ENCODE results near the gene COL4A2. TPM values are rescaled to one million over a fixed set of nuclear protein-coding genes. Genes with fewer than 3 reads are reported as not detected.

The COL4A2 gene
- total and polyA plus RNA-seq, 2 donors (not counting 1 experiment from before 2014, with no cell fraction given) = 0.17 TPM; not detected in 1

GRCh38 chr13:110435331-110435730 lies 128.2 kb downstream of the COL4A2 start:
- Histone ChIP-seq H3K27ac (ENCODE audit: low read length in 2 of 2) (no peak overlapping the region), H3K27me3 (replicated peaks in 1 of 4; ENCODE audit: control extremely low read depth in 1 of 4, control insufficient read depth in 3 of 4, insufficient read depth in 4 of 4, low read length in 3 of 4) (peaks cover 0 to 10% (median 0%) of the 10 kb centered on the region in 4 experiments), H2AFZ (ENCODE audit: insufficient read depth, low read depth, low read length, poor library complexity, severe bottlenecking) (no peak overlapping the region), H3K4me2 (replicated peaks; ENCODE audit: low read depth, low read length, poor library complexity, severe bottlenecking) (no peak overlapping the region), H3K9me3 (ENCODE audit: control extremely low read depth in 1 of 3, control insufficient read depth in 2 of 3, insufficient read depth in 1 of 3, low read length in 2 of 3) (no peaks in the 10 kb centered on the region), H3K4me3 (ENCODE audit: control extremely low read depth in 1 of 5, extremely low read depth in 1 of 5, insufficient read depth in 1 of 5, low read depth in 2 of 5, low read length in 4 of 5) (no peak overlapping the region), H3K4me1 (ENCODE audit: control insufficient read depth in 2 of 2, insufficient read depth in 2 of 2, low read length in 2 of 2) (no peaks in the 10 kb centered on the region), H3K36me3 (replicated peaks in 1 of 2; ENCODE audit: control extremely low read depth in 1 of 2, control insufficient read depth in 1 of 2, extremely low read depth in 1 of 2, insufficient read depth in 2 of 2, low read length in 1 of 2) (no peaks in the 10 kb centered on the region), H3K79me2 (ENCODE audit: control insufficient read depth, insufficient read depth, low read length) (no peaks in the 10 kb centered on the region), H3K9ac (ENCODE audit: low read length) (no peak overlapping the region), H4K20me1 (ENCODE audit: control insufficient read depth, insufficient read depth, low read length, poor library complexity, severe bottlenecking) (no peaks in the 10 kb centered on the region)
- ChIA-PET POLR2A (no interaction called here), CTCF (no interaction called here)
- Mint-ChIP-seq H3K27ac (no peak overlapping the region), H3K4me1 (no peaks in the 10 kb centered on the region), H3K27me3 (peaks cover 44% of the 10 kb centered on the region), H3K4me3 (no peak overlapping the region), H3K9me3 (ENCODE audit: insufficient read depth) (no peaks in the 10 kb centered on the region)
- WGBS (ENCODE audit: insufficient coverage) = no CpG with 5 or more reads among the region's 5 CpGs
- no peak for TF ChIP-seq EZH2 (IDR thresholded peaks at IDR 0.05; ENCODE audit: borderline replicate concordance, insufficient read depth, low read depth, low read length, poor library complexity, severe bottlenecking)
- no peak for TF ChIP-seq CTCF (IDR thresholded peaks at IDR 0.05)
- intact Hi-C loops (cut with micrococcal nuclease) = no loop called here
- DNase-seq (no peak), ATAC-seq (ENCODE audit: low read depth) (no peak)

- H3K9me3 ChIP-seq (ENCODE audit: control extremely low read depth in 1 of 3, control insufficient read depth in 2 of 3, insufficient read depth in 1 of 3, low read length in 2 of 3) = no peaks in the 10 kb centered on the region
- H3K9ac ChIP-seq (ENCODE audit: low read length) = no peak overlapping the region
- POLR2A ChIA-PET = no interaction called here
- DNase-seq = no peak
- H2AFZ ChIP-seq (ENCODE audit: insufficient read depth, low read depth, low read length, poor library complexity, severe bottlenecking) = no peak overlapping the region
- peaks cover 0 to 3% (median 0%) of the 10 kb centered on the region in 4 experiments for H3K27me3 ChIP-seq (replicated peaks in 1 of 4; ENCODE audit: control extremely low read depth in 1 of 4, control insufficient read depth in 3 of 4, insufficient read depth in 4 of 4, low read length in 3 of 4)
- WGBS (ENCODE audit: insufficient coverage) = 97% methylated on average over 4 of the region's 9 CpGs
- H3K4me1 Mint-ChIP-seq = no peaks in the 10 kb centered on the region
- intact Hi-C loops (cut with micrococcal nuclease) = no loop called here
- TF ChIP-seq EZH2 (IDR thresholded peaks at IDR 0.05; ENCODE audit: borderline replicate concordance, insufficient read depth, low read depth, low read length, poor library complexity, severe bottlenecking) (no peak), CTCF (IDR thresholded peaks at IDR 0.05) (no peak)
- H3K4me2 ChIP-seq (replicated peaks; ENCODE audit: low read depth, low read length, poor library complexity, severe bottlenecking) = no peak overlapping the region
- H3K4me3 Mint-ChIP-seq = no peak overlapping the region
- H3K9me3 Mint-ChIP-seq (ENCODE audit: insufficient read depth) = no peaks in the 10 kb centered on the region
- H3K79me2 ChIP-seq (ENCODE audit: control insufficient read depth, insufficient read depth, low read length) = no peaks in the 10 kb centered on the region
- CTCF ChIA-PET = no interaction called here
- no peaks in the 10 kb centered on the region for H3K36me3 ChIP-seq (replicated peaks in 1 of 2; ENCODE audit: control extremely low read depth in 1 of 2, control insufficient read depth in 1 of 2, extremely low read depth in 1 of 2, insufficient read depth in 2 of 2, low read length in 1 of 2)
- no peaks in the 10 kb centered on the region for H4K20me1 ChIP-seq (ENCODE audit: control insufficient read depth, insufficient read depth, low read length, poor library complexity, severe bottlenecking)
- no peaks in the 10 kb centered on the region for H3K4me1 ChIP-seq (ENCODE audit: control insufficient read depth in 2 of 2, insufficient read depth in 2 of 2, low read length in 2 of 2)
- H3K27me3 Mint-ChIP-seq = peaks cover 40% of the 10 kb centered on the region
- no peak overlapping the region for H3K4me3 ChIP-seq (ENCODE audit: control extremely low read depth in 1 of 5, extremely low read depth in 1 of 5, insufficient read depth in 1 of 5, low read depth in 2 of 5, low read length in 4 of 5)
- no peak overlapping the region for H3K27ac Mint-ChIP-seq
- no peak overlapping the region for H3K27ac ChIP-seq (ENCODE audit: low read length in 2 of 2)
- no peak for ATAC-seq (ENCODE audit: low read depth)
Measured at GRCh38 chr13:110436276-110436675, 129.2 kb downstream of the COL4A2 start.

All from B cell (primary cell).